Pancreas (tissue), 10 donors: ENCODE measurements around the gene INTS1. TPM values are rescaled to one million over a fixed set of nuclear protein-coding genes. Genes with fewer than 3 reads are reported as not detected.

Source experiments
- ATAC-seq, 4 donors: fragments of 200-7000 bp; cut with Tn5 transposase; one replicate each; pipeline versions ENCODE4 v1.8.0 to v1.9.1; 2020; ENCODE audit warnings: mild to moderate bottlenecking in 4 of 4, moderate library complexity in 4 of 4
- DNase-seq, 6 donors: peaks; one replicate each; pipeline ENCODE4 v3.0.0-alpha.2; 2020
- FAIRE-seq: peaks from 2 replicates; lab custom pipeline; 2012; peaks lifted over from hg19 to GRCh38; lab: Jason Lieb, UNC
- H3K27ac ChIP-seq, 4 donors: fragments of 200-600 bp; sonication (generic); 1 replicate in 3 of 4; 2 replicates in 1 of 4; pipeline versions ENCODE4 v1.5.0 to v1.8.0; 2020
- H3K27me3 ChIP-seq, 4 donors: fragments of 200-600 bp; one replicate each; pipeline ENCODE4 v1.8.0; 2021
- H3K36me3 ChIP-seq, 3 donors: fragments of 200-600 bp; sonication (generic) in 1 of 3; one replicate each; pipeline versions ENCODE4 v1.5.0 to v1.8.0; 2020 to 2021
- H3K4me1 ChIP-seq, 3 donors: fragments of 200-600 bp; one replicate each; pipeline ENCODE4 v1.8.0; 2021
- H3K4me3 ChIP-seq, 4 donors: fragments of 200-600 bp; sonication (generic) in 2 of 4; one replicate each; pipeline versions ENCODE4 v1.5.0 to v1.8.0; 2020 to 2021
- H3K9me3 ChIP-seq, 4 donors: fragments of 200-600 bp; one replicate each; pipeline ENCODE4 v1.8.0; 2021
- WGBS, 2 donors: extraction: QIAGEN DNeasy Blood & Tissue Kit; methylation state at CpG; one replicate each; pipeline ENCODE4 v1.1.7; 2013; 5-methylcytosine and 5-hydroxymethylcytosine counted together
- intact Hi-C, 3 donors: fragments of 100-400 bp; cut with DNase I; formaldehyde crosslinking; loops; one replicate each; pipeline versions ENCODE4 v1.11.1 to v1.14.2; 2022
- polyA plus RNA-seq, 2 donors: library from polyadenylated mRNA; stranded (reverse); fragments of 200-250 nt; gene quantifications; one replicate each; pipeline ENCODE4 v1.2.3, GENCODE V29; 2013
- total RNA-seq, 6 donors: library from RNA; stranded (reverse); fragmentation: NEBNext Ultra II Directional in 4 of 6; extraction: Animal tissue kit (Norgen Biotek cat#: 25700) in 4 of 6; gene quantifications; one replicate each; pipeline versions ENCODE4 v1.2.1 to v1.2.4, GENCODE V29; 2021 to 2023
- TF ChIP-seq, protein P1 (sequence below), 4 donors: fragments of 200-600 bp; sonication (generic) in 3 of 4; IDR thresholded peaks; one replicate each; pipeline versions ENCODE4 v1.5.0 to v1.8.0; 2021; ENCODE audit warnings: antibody characterized with exemption in 4 of 4
- donor health status: healthy with polysubstance abuse.
- donor health status: DM: no; HTN: no; CAD: no; lungs with moderate emphysema.
- donor health status: DM: no; HTN: no; CAD: no.
- donor health status: control.
- donor health status: control.
- donor health status: Bipolar disorder and iron deficiency.
- donor health status: DM: yes; HTN: yes; CAD: no.
- donor health status: DM: no; HTN: no; CAD: no.
- donor health status: DM: no; HTN: no; CAD: no.
- donor health status: DM: yes; HTN: yes; CAD: no.

INTS1 gene
- total and polyA plus RNA-seq, 8 donors = 45.0 to 166 (median 62.2) TPM

DNA sequence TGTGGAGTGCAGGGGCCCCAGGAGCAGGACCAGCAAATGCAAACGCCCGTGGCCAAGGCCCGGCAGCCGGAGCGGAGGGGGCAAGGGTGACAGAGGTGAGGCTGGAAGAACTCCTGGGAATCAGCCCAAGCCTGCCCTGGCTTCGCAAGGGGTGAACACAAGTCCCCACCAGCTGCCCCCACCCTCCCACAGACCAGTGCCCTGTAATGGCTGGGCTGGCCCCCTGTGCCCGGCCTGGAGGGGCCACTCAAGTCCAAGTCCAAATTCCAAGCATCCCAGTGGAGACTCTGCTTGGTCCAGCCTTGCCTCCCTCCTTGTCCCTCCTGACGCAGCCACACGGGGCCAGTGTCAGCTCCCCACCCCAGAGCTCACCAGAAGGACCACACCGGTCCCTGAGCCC is 73.0 kb downstream of the INTS1 start:
- Histone ChIP-seq H3K27me3 (peaks cover 0 to 11% (median 0%) of the 10 kb centered on the region in 4 donors), H3K4me3 (no peak overlapping the region), H3K27ac (no peak overlapping the region), H3K9me3 (no peaks in the 10 kb centered on the region), H3K4me1 (no peaks in the 10 kb centered on the region), H3K36me3 (no peaks in the 10 kb centered on the region)
- DNase-seq (peak in 1 of 6 donors; percentile 15), ATAC-seq (peak in 1 of 4 donors; percentile 5), FAIRE-seq (no peak)
- whole genome bisulfite sequencing, 2 donors = 40 to 53% methylated on average over 10 of the region's 10 CpGs
- intact Hi-C loops = loop anchor here in 2 of 3 donors (10.0 kb wide), 1 partner anchor 236 kb away; no protein-coding TSS in a partner anchor
- TF ChIP-seq, protein P1, sequence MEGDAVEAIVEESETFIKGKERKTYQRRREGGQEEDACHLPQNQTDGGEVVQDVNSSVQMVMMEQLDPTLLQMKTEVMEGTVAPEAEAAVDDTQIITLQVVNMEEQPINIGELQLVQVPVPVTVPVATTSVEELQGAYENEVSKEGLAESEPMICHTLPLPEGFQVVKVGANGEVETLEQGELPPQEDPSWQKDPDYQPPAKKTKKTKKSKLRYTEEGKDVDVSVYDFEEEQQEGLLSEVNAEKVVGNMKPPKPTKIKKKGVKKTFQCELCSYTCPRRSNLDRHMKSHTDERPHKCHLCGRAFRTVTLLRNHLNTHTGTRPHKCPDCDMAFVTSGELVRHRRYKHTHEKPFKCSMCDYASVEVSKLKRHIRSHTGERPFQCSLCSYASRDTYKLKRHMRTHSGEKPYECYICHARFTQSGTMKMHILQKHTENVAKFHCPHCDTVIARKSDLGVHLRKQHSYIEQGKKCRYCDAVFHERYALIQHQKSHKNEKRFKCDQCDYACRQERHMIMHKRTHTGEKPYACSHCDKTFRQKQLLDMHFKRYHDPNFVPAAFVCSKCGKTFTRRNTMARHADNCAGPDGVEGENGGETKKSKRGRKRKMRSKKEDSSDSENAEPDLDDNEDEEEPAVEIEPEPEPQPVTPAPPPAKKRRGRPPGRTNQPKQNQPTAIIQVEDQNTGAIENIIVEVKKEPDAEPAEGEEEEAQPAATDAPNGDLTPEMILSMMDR (IDR thresholded peaks at IDR 0.05) = no peak

DNA sequence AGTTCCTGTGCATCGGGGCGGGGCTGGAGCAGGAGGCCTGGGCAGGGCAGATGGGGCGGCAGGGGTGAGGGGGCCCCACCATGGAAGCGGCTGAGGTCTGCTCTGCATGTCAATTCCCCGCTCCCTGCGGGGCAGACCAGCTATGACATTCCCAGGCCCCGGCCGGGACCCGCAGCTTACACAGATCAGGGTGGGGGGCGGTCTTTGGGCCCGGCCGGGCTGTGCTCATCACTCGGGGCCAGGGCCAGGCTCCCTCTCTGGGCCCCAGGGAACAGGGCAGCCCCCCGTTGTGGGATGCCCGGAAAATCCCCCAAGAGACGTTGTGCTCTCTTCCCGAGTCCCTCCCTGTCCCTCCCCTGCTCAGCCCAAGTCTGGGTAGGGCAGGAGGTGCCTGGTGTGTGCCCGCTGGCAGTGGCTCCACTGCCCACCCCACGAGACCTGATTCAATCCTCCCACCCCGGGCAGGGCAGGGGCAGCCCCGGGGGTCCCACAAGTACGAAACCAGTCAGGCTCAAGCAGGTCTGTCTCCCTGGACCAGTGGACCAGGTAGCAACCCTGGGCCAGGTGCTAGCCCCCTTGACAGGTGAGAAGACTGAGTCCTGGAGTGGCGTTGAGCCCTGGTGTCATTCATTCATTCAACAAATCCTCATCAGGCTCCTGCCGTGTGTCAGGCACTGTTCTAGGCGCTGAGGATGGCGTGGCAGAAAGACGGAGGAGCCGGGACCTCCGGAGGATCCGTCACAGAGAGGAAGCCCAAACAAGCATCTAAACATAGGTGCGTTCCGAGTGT is 73.9 kb downstream of the INTS1 start:
- H3K36me3 ChIP-seq = no peaks in the 10 kb centered on the region
- H3K27me3 ChIP-seq = peaks cover 0 to 11% (median 0%) of the 10 kb centered on the region in 4 donors
- ATAC-seq (no peak), DNase-seq (peak in 2 of 6 donors; percentile 20 to 72), FAIRE-seq (no peak)
- no peak overlapping the region for H3K27ac ChIP-seq
- intact Hi-C loops = loop anchor here in 2 of 3 donors (10.0 kb wide), 1 partner anchor 235 kb away; no protein-coding TSS in a partner anchor
- H3K9me3 ChIP-seq = no peaks in the 10 kb centered on the region
- no peaks in the 10 kb centered on the region for H3K4me1 ChIP-seq
- H3K4me3 ChIP-seq = no peak overlapping the region
- TF ChIP-seq, protein P1 (IDR thresholded peaks at IDR 0.05) = no peak
- WGBS, 2 donors = 53 to 62% methylated on average over 31 to 32 of the region's 32 CpGs

DNA sequence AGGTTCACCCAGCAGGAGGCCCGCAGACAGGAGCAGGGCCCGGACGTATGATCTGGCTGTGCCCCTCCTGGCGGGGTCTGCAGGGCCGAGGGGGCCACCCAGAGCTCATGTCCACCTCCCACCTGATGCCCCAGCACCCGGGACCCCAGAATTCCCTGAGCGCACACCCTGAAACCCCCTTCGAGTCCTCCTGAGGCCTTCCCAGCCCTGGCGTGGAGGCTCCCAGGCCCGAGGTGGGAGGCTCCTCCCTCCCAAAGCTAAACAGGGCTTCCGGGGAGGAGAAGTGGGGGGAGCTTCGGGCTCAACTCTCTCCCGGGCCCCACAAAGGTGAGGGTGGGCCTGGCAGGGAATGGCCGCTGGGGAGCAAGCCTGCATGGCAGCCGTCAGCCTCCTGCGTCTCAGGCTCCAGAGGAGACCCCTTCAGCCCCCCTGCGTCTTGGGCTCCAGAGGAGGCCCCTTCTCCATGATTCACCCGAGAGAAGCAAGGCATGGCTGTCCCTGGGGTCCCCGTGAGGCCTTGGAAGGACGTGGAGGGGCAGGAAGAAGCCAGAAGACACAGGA is 75.2 kb downstream of the INTS1 start:
- no peak for FAIRE-seq
- H3K4me1 ChIP-seq = no peaks in the 10 kb centered on the region
- TF ChIP-seq, protein P1 (IDR thresholded peaks at IDR 0.05) = no peak
- H3K27ac ChIP-seq = no peak overlapping the region
- intact Hi-C loops = no loop called here
- no peaks in the 10 kb centered on the region for H3K36me3 ChIP-seq
- H3K27me3 ChIP-seq = peaks cover 0 to 11% (median 0%) of the 10 kb centered on the region in 4 donors
- no peaks in the 10 kb centered on the region for H3K9me3 ChIP-seq
- no peak for ATAC-seq
- 44 to 49% methylated on average over 18 to 20 of the region's 20 CpGs for WGBS, 2 donors
- H3K4me3 ChIP-seq = no peak overlapping the region
- DNase-seq = peak in 2 of 6 donors; percentile 15 to 62

DNA sequence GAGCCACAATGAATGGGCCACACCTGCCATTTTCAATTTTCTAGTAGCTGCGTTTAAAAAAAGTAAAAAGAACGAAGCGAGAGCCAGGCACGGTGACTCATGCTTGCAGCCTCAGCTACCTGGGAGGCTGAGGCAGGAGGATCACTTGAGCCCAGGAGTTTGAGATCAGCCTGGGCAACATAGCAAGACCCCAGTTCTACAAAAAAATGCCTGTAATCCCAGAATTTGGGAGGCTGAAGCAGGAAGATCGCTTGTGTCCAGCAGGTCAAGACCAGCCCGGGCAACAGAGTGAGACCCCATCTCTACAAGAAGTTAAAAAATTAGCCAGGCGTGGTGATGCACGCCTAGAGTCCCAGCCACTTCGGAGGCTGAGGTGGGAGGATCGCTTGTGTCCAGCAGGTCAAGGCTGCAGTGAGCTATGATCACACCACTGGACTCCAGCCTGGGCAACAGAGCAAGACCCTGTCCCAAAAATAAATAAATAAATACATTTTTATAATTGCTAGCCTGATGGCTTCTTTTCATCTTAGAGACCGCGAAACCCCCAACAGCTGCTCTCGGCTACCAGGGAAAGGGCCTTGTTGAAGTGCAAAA is 77.0 kb downstream of the INTS1 start:
- peaks cover 0 to 8% (median 0%) of the 10 kb centered on the region in 4 donors for H3K27me3 ChIP-seq
- H3K9me3 ChIP-seq = no peaks in the 10 kb centered on the region
- H3K4me1 ChIP-seq = no peaks in the 10 kb centered on the region
- intact Hi-C loops = no loop called here
- H3K27ac ChIP-seq = no peak overlapping the region
- no peak for FAIRE-seq
- H3K36me3 ChIP-seq = no peaks in the 10 kb centered on the region
- DNase-seq = no peak
- no peak overlapping the region for H3K4me3 ChIP-seq
- no peak for ATAC-seq
- TF ChIP-seq, protein P1 (IDR thresholded peaks at IDR 0.05) = no peak
- 80 to 88% methylated on average over 13 of the region's 13 CpGs for WGBS, 2 donors
